PFSK-1 (cell line): ENCODE measurements around the gene ZNF19.

Experiments used
- POLR2AphosphoS5 ChIP-seq: IDR thresholded peaks from 2 replicates; pipeline ENCODE4 v1.6.1; 2012; ENCODE audit warnings: low read depth, mild to moderate bottlenecking, control low read depth, low read length, moderate library complexity
- REST ChIP-seq, 2 experiments: IDR thresholded peaks; 2 replicates each; pipeline versions ENCODE4 v1.6.1 to v1.8.0; 2011 to 2012; ENCODE audit warnings: low read depth in 2 of 2, low read length in 2 of 2, control low read depth in 1 of 2, inconsistent platforms in 1 of 2, mild to moderate bottlenecking in 1 of 2, moderate library complexity in 1 of 2; ENCODE audit not compliant: insufficient read depth in 1 of 2
- SIN3A ChIP-seq: IDR thresholded peaks from 2 replicates; pipeline ENCODE4 v1.6.1; 2012; ENCODE audit warnings: mild to moderate bottlenecking, low read length, moderate library complexity, borderline replicate concordance; ENCODE audit not compliant: insufficient read depth
- TAF1 ChIP-seq: IDR thresholded peaks from 2 replicates; pipeline ENCODE4 v1.6.1; 2012; ENCODE audit warnings: low read length, control low read depth, borderline replicate concordance; ENCODE audit not compliant: insufficient read depth

- TF ChIP-seq POLR2AphosphoS5, result no peak
- no peak for TF ChIP-seq REST (IDR thresholded peaks at IDR 0.05; ENCODE audit: insufficient read depth in 1 of 2, low read depth in 2 of 2, low read length in 2 of 2)
- TF ChIP-seq SIN3A, result no peak
- TF ChIP-seq TAF1, result no peak
Measured at GRCh38 chr16:71432906-71433305, 56.2 kb downstream of the ZNF19 start.
